Pancreas (tissue), 10 donors: ENCODE measurements around the gene SYTL3. TPM values are rescaled to one million over a fixed set of nuclear protein-coding genes. Genes with fewer than 3 reads are reported as not detected.
"Not testable (repeated sequence)": the region's sequence is repeated elsewhere in the genome, so short reads cannot be mapped to it uniquely, and the experiment has no call there.

Experiments
- ATAC-seq, 4 donors: fragments of 200-7000 bp; cut with Tn5 transposase; one replicate each; pipeline versions ENCODE4 v1.8.0 to v1.9.1; 2020; ENCODE audit warnings: mild to moderate bottlenecking in 4 of 4, moderate library complexity in 4 of 4
- DNase-seq, 6 donors: peaks; one replicate each; pipeline ENCODE4 v3.0.0-alpha.2; 2020
- FAIRE-seq: peaks from 2 replicates; lab custom pipeline; 2012; peaks lifted over from hg19 to GRCh38; lab: Jason Lieb, UNC
- H3K27ac ChIP-seq, 4 donors: fragments of 200-600 bp; sonication (generic); 1 replicate in 3 of 4; 2 replicates in 1 of 4; pipeline versions ENCODE4 v1.5.0 to v1.8.0; 2020
- H3K27me3 ChIP-seq, 4 donors: fragments of 200-600 bp; one replicate each; pipeline ENCODE4 v1.8.0; 2021
- H3K36me3 ChIP-seq, 3 donors: fragments of 200-600 bp; sonication (generic) in 1 of 3; one replicate each; pipeline versions ENCODE4 v1.5.0 to v1.8.0; 2020 to 2021
- H3K4me1 ChIP-seq, 3 donors: fragments of 200-600 bp; one replicate each; pipeline ENCODE4 v1.8.0; 2021
- H3K4me3 ChIP-seq, 4 donors: fragments of 200-600 bp; sonication (generic) in 2 of 4; one replicate each; pipeline versions ENCODE4 v1.5.0 to v1.8.0; 2020 to 2021
- H3K9me3 ChIP-seq, 4 donors: fragments of 200-600 bp; one replicate each; pipeline ENCODE4 v1.8.0; 2021
- CTCF ChIP-seq, 4 donors: fragments of 200-600 bp; sonication (generic) in 3 of 4; IDR thresholded peaks; one replicate each; pipeline versions ENCODE4 v1.5.0 to v1.8.0; 2021; ENCODE audit warnings: antibody characterized with exemption in 4 of 4
- WGBS, 2 donors: extraction: QIAGEN DNeasy Blood & Tissue Kit; methylation state at CpG; one replicate each; pipeline ENCODE4 v1.1.7; 2013; 5-methylcytosine and 5-hydroxymethylcytosine counted together
- intact Hi-C, 3 donors: fragments of 100-400 bp; cut with DNase I; formaldehyde crosslinking; loops; one replicate each; pipeline versions ENCODE4 v1.11.1 to v1.14.2; 2022
- polyA plus RNA-seq, 2 donors: library from polyadenylated mRNA; stranded (reverse); fragments of 200-250 nt; gene quantifications; one replicate each; pipeline ENCODE4 v1.2.3, GENCODE V29; 2013
- total RNA-seq, 6 donors: library from RNA; stranded (reverse); fragmentation: NEBNext Ultra II Directional in 4 of 6; extraction: Animal tissue kit (Norgen Biotek cat#: 25700) in 4 of 6; gene quantifications; one replicate each; pipeline versions ENCODE4 v1.2.1 to v1.2.4, GENCODE V29; 2021 to 2023
- donor health status: healthy with polysubstance abuse.
- donor health status: DM: no; HTN: no; CAD: no; lungs with moderate emphysema.
- donor health status: DM: no; HTN: no; CAD: no.
- donor health status: control.
- donor health status: control.
- donor health status: Bipolar disorder and iron deficiency.
- donor health status: DM: yes; HTN: yes; CAD: no.
- donor health status: DM: no; HTN: no; CAD: no.
- donor health status: DM: no; HTN: no; CAD: no.
- donor health status: DM: yes; HTN: yes; CAD: no.

Gene SYTL3
- 1 to 10 TPM in 2 of 6 donors, under 1 TPM in 4; 0.28 to 1.9 (median 0.83) TPM for total RNA-seq
- polyA plus RNA-seq: 1 to 10 TPM in 1 of 2 donors, under 1 TPM in 1; 0.57 to 1.6 TPM

GRCh38 chr6:158649289-158650143, at the start of gene SYTL3:
TSS of gene SYTL3 (plus strand) at chr6:158650054. CDS start at chr6:158663269, 13,215 bp downstream.
- intact Hi-C loops: no loop called here
- H3K4me3 ChIP-seq: no peak within 1 kb of the TSS
- FAIRE-seq: no peak
- 67 to 75% methylated on average over 15 of the region's 15 CpGs for WGBS, 2 donors
- no peak for TF ChIP-seq CTCF (IDR thresholded peaks at IDR 0.05)
- ATAC-seq: peak in 2 of 4 donors; percentile 25 to 38
- no peaks in the 10 kb centered on the region for H3K9me3 ChIP-seq
- peak within 1 kb of the TSS in 2 of 4 donors; percentile 1 to 50 for H3K27ac ChIP-seq
- peak in 1 of 6 donors; percentile 52 for DNase-seq
- H3K36me3 ChIP-seq: no peaks in the 10 kb centered on the region
- H3K4me1 ChIP-seq: peaks cover 0 to 4% (median 0%) of the 10 kb centered on the region in 3 donors
- H3K27me3 ChIP-seq: no peaks in the 10 kb centered on the region

GRCh38 chr6:158603261-158604047, 46.4 kb upstream of the SYTL3 start:
- peaks cover 7 to 35% (median 21%) of the 10 kb centered on the region in 3 donors for H3K36me3 ChIP-seq
- H3K27me3 ChIP-seq: no peaks in the 10 kb centered on the region
- H3K27ac ChIP-seq: no peak overlapping the region
- ATAC-seq (peak in 3 of 4 donors; percentile 35 to 52 (median 41)), DNase-seq (no peak), FAIRE-seq (no peak)
- H3K9me3 ChIP-seq: no peaks in the 10 kb centered on the region
- TF ChIP-seq CTCF (IDR thresholded peaks at IDR 0.05): no peak
- intact Hi-C loops: loop anchor here in 1 of 3 donors (10.0 kb wide), 1 partner anchor 379 kb away; no protein-coding TSS in a partner anchor
- 62% methylated on average over 15 of the region's 15 CpGs for WGBS, 2 donors
- peaks cover 0 to 16% (median 15%) of the 10 kb centered on the region in 3 donors for H3K4me1 ChIP-seq
- no peak overlapping the region for H3K4me3 ChIP-seq

GRCh38 chr6:158604048-158604406, 45.8 kb upstream of the SYTL3 start:
- H3K9me3 ChIP-seq: no peaks in the 10 kb centered on the region
- FAIRE-seq: no peak
- DNase-seq: no peak
- peaks cover 7 to 41% (median 25%) of the 10 kb centered on the region in 3 donors for H3K36me3 ChIP-seq
- WGBS, 2 donors: 55 to 60% methylated on average over 6 of the region's 6 CpGs
- no peak for TF ChIP-seq CTCF (IDR thresholded peaks at IDR 0.05)
- peak in 1 of 4 donors; percentile 42 for ATAC-seq
- H3K4me1 ChIP-seq: peaks cover 0 to 16% (median 15%) of the 10 kb centered on the region in 3 donors
- no peaks in the 10 kb centered on the region for H3K27me3 ChIP-seq
- intact Hi-C loops: loop anchor here in 1 of 3 donors (10.0 kb wide), 1 partner anchor 379 kb away; no protein-coding TSS in a partner anchor
- no peak overlapping the region for H3K4me3 ChIP-seq
- no peak overlapping the region for H3K27ac ChIP-seq

- 52 to 55% methylated on average over 13 of the region's 13 CpGs for WGBS, 2 donors
- Histone ChIP-seq H3K4me1 (peaks cover 0 to 16% (median 15%) of the 10 kb centered on the region in 3 donors), H3K27me3 (no peaks in the 10 kb centered on the region), H3K27ac (no peak overlapping the region), H3K9me3 (no peaks in the 10 kb centered on the region), H3K4me3 (no peak overlapping the region), H3K36me3 (peaks cover 7 to 49% (median 21%) of the 10 kb centered on the region in 3 donors)
- no peak for FAIRE-seq
- ATAC-seq: peak; percentile 53 to 85 (median 84)
- DNase-seq: peak in 1 of 6 donors; percentile 63
- TF ChIP-seq CTCF (IDR thresholded peaks at IDR 0.05): peak; percentile 15 to 57 (median 32)
- intact Hi-C loops: loop anchor here in 1 of 3 donors (10.0 kb wide), 1 partner anchor 381 kb away; no protein-coding TSS in a partner anchor
Observed at GRCh38 chr6:158605266-158605878, 44.5 kb upstream of the SYTL3 start.

GRCh38 chr6:158606011-158606410, 43.8 kb upstream of the SYTL3 start:
- H3K27ac ChIP-seq, H3K27me3 ChIP-seq, FAIRE-seq, H3K4me3 ChIP-seq, DNase-seq, H3K9me3 ChIP-seq, ATAC-seq: not testable (repeated sequence)
- H3K4me1 ChIP-seq: peaks cover 0 to 16% (median 15%) of the 10 kb centered on the region in 3 donors
- WGBS, 2 donors: 83 to 87% methylated on average over 13 to 15 of the region's 15 CpGs
- intact Hi-C loops: loop anchor here in 1 of 3 donors (10.0 kb wide), 1 partner anchor 381 kb away; no protein-coding TSS in a partner anchor
- H3K36me3 ChIP-seq: peaks cover 7 to 52% (median 21%) of the 10 kb centered on the region in 3 donors
